Keratinocyte (primary cell): ENCODE data around the gene NR3C2. TPM values are rescaled to one million over a fixed set of nuclear protein-coding genes. Genes with fewer than 3 reads are reported as not detected.
"Not testable (repeated sequence)": the region's sequence is repeated elsewhere in the genome, so short reads cannot be mapped to it uniquely, and the experiment has no call there.

Experiments
- DNase-seq: peaks from one replicate; pipeline ENCODE4 v3.0.0-alpha.2; 2011; ENCODE audit warnings: low read depth, missing footprints, low spot score
- FAIRE-seq: peaks from 2 replicates; lab custom pipeline; 2011; peaks lifted over from hg19 to GRCh38; lab: Jason Lieb, UNC
- H2AFZ ChIP-seq: 2 replicates; pipeline ENCODE4 v1.6.0; 2012; ENCODE audit warnings: low read length, control low read depth, inconsistent platforms; ENCODE audit not compliant: control insufficient read depth
- H3K27ac ChIP-seq: 2 replicates; pipeline ENCODE4 v1.5.1; 2011; ENCODE audit warnings: low read length; ENCODE audit not compliant: control insufficient read depth, insufficient read depth
- H3K27me3 ChIP-seq: 3 replicates; pipeline ENCODE4 v1.6.0; 2011; ENCODE audit warnings: low read length; ENCODE audit not compliant: control insufficient read depth, insufficient read depth; ENCODE audit errors: extremely low read depth
- H3K36me3 ChIP-seq, 2 experiments: 2 replicates in 1 of 2; 3 replicates in 1 of 2; pipeline ENCODE4 v1.5.1; 2011; ENCODE audit warnings: low read length in 2 of 2, mild to moderate bottlenecking in 1 of 2; ENCODE audit not compliant: control insufficient read depth in 2 of 2, insufficient read depth in 2 of 2; ENCODE audit errors: extremely low read depth in 1 of 2
- H3K4me1 ChIP-seq: 3 replicates; pipeline ENCODE4 v1.5.1; 2011; ENCODE audit warnings: low read length; ENCODE audit not compliant: control insufficient read depth, insufficient read depth; ENCODE audit errors: extremely low read depth
- H3K4me2 ChIP-seq: 3 replicates; pipeline ENCODE4 v1.6.0; 2011; ENCODE audit warnings: low read depth, low read length; ENCODE audit not compliant: control insufficient read depth, insufficient read depth; ENCODE audit errors: extremely low read depth
- H3K4me3 ChIP-seq, 3 experiments: fragments of 200-600 bp in 1 of 3; sonication (generic) in 1 of 3; 2 replicates in 2 of 3; 3 replicates in 1 of 3; pipeline ENCODE4 v1.5.1; 2011 to 2016; ENCODE audit warnings: low read length in 3 of 3, mild to moderate bottlenecking in 3 of 3, control low read depth in 2 of 3, inconsistent platforms in 1 of 3, low read depth in 1 of 3, mixed read lengths in 1 of 3, mixed run types in 1 of 3, moderate library complexity in 1 of 3; ENCODE audit not compliant: control insufficient read depth in 2 of 3, insufficient read depth in 2 of 3; ENCODE audit errors: extremely low read depth in 1 of 3
- H3K79me2 ChIP-seq: 2 replicates; pipeline ENCODE4 v1.6.0; 2012; ENCODE audit warnings: low read length; ENCODE audit not compliant: control insufficient read depth, insufficient read depth
- H3K9ac ChIP-seq: 3 replicates; pipeline ENCODE4 v1.6.0; 2011; ENCODE audit warnings: low read length; ENCODE audit not compliant: control insufficient read depth, insufficient read depth; ENCODE audit errors: extremely low read depth
- H3K9me1 ChIP-seq: 3 replicates; pipeline ENCODE4 v1.6.0; 2011; ENCODE audit warnings: low read length; ENCODE audit not compliant: control insufficient read depth, insufficient read depth; ENCODE audit errors: extremely low read depth
- H3K9me3 ChIP-seq: 2 replicates; pipeline ENCODE4 v1.5.1; 2012; ENCODE audit warnings: low read depth, low read length; ENCODE audit not compliant: control insufficient read depth
- H4K20me1 ChIP-seq: 3 replicates; pipeline ENCODE4 v1.6.0; 2011; ENCODE audit warnings: low read length; ENCODE audit not compliant: control insufficient read depth, insufficient read depth; ENCODE audit errors: extremely low read depth
- EZH2 ChIP-seq: IDR thresholded peaks from one replicate; pipeline ENCODE4 v1.6.1; 2012; ENCODE audit warnings: inconsistent platforms, mild to moderate bottlenecking, low read length, moderate library complexity
- dilution Hi-C: fragments of 300-500 bp; cut with MboI; formaldehyde crosslinking; loops from one replicate; pipeline ENCODE4 v1.7.0; 2020; ENCODE audit warnings: low sequenced_read_pairs; ENCODE audit not compliant: extremely low pct_ligation_motif_present
- polyA plus RNA-seq, 5 experiments: library from polyadenylated mRNA; depleted of rRNA in 3 of 5; stranded (reverse) in 3 of 5; stranded (forward) in 1 of 5; unstranded in 1 of 5; fragments of >200 nt; gene quantifications; 1 replicate in 1 of 5; 2 replicates in 3 of 5; 3 replicates in 1 of 5; pipeline versions ENCODE4 v1.2.1 to v1.2.3, GENCODE V29; 2011 to 2012; ENCODE audit warnings: missing spikeins in 2 of 5, low read depth in 1 of 5, low replicate concordance in 1 of 5
- TF ChIP-seq, protein P1 (sequence below), 3 experiments: IDR thresholded peaks in 1 of 3; conservative IDR thresholded peaks in 1 of 3; optimal IDR thresholded peaks in 1 of 3; 2 replicates in 2 of 3; 3 replicates in 1 of 3; pipeline versions ENCODE3 to v1.5.1; 2011; ENCODE audit warnings: low read length in 3 of 3, mild to moderate bottlenecking in 3 of 3, moderate library complexity in 2 of 3, control low read depth in 1 of 3, inconsistent platforms in 1 of 3; ENCODE audit not compliant: insufficient read depth in 2 of 3; ENCODE audit errors: extremely low read depth in 1 of 3

Gene NR3C2
- polyA plus RNA-seq, 1 donor (not counting 4 experiments of a cell fraction or from before 2014, with no cell fraction given): 1.5 TPM

DNA sequence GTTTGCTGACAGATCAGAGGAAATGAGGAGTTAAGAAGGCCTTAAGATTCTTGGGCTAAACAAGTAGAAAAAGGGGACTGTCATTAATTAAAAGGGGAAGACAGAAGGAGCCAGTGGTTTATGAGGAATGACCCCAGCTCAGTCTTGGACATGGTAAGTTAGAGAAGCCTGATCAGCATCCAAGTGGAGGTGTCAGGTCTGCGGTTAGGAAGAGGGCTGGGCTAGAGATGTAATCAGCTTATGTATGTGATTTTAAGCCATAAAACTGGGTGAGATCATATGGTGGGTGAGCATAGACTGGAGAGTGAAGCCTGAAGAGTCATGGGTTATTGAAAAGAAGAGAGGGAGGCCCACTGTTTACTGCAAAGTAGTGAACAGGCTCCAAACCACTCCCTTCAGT lies 246.1 kb downstream of the NR3C2 start:
- dilution Hi-C loops: no loop called here
- Histone ChIP-seq H3K9ac (no peak overlapping the region), H3K79me2 (no peaks in the 10 kb centered on the region), H3K9me3 (no peaks in the 10 kb centered on the region), H2AFZ (no peak overlapping the region), H4K20me1 (no peaks in the 10 kb centered on the region), H3K27me3 (no peaks in the 10 kb centered on the region), H3K4me2 (no peak overlapping the region), H3K9me1 (no peaks in the 10 kb centered on the region), H3K27ac (no peak overlapping the region), H3K4me1 (no peaks in the 10 kb centered on the region), H3K4me3 (no peak overlapping the region), H3K36me3 (no peaks in the 10 kb centered on the region)
- TF ChIP-seq EZH2: no peak
- TF ChIP-seq, protein P1, sequence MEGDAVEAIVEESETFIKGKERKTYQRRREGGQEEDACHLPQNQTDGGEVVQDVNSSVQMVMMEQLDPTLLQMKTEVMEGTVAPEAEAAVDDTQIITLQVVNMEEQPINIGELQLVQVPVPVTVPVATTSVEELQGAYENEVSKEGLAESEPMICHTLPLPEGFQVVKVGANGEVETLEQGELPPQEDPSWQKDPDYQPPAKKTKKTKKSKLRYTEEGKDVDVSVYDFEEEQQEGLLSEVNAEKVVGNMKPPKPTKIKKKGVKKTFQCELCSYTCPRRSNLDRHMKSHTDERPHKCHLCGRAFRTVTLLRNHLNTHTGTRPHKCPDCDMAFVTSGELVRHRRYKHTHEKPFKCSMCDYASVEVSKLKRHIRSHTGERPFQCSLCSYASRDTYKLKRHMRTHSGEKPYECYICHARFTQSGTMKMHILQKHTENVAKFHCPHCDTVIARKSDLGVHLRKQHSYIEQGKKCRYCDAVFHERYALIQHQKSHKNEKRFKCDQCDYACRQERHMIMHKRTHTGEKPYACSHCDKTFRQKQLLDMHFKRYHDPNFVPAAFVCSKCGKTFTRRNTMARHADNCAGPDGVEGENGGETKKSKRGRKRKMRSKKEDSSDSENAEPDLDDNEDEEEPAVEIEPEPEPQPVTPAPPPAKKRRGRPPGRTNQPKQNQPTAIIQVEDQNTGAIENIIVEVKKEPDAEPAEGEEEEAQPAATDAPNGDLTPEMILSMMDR (optimal IDR thresholded peaks at IDR 0.05 in 1 of 3, IDR thresholded peaks at IDR 0.05 in 1 of 3, conservative IDR thresholded peaks at IDR 0.05 in 1 of 3; ENCODE audit: extremely low read depth in 1 of 3, insufficient read depth in 2 of 3, low read length in 3 of 3): no peak
- FAIRE-seq (no peak), DNase-seq (no peak)

DNA sequence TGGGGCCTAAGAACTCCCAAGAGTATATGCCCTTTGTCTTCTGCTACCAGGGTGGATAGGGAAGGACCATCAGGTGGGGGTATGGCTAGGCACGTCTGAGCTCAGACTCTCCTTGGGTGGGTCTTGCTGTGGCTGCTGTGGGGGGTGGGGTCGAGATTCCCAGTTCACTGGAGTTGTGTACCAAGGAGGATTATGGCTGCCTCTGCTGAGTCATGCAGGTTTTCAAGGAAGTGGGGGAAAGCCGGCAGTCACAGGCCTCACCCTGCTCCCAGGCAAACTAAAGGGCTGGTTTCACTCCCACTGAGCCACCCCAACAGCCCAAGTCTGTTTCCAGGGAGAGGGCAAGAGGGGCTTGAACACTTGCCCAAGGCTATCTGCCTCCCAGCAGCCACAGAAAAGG lies 249.7 kb downstream of the NR3C2 start:
- no peak overlapping the region for H3K9ac ChIP-seq
- FAIRE-seq: no peak
- peak overlapping the region; percentile 69 for H2AFZ ChIP-seq
- no peaks in the 10 kb centered on the region for H3K9me3 ChIP-seq
- DNase-seq: no peak
- H3K4me1 ChIP-seq: no peaks in the 10 kb centered on the region
- TF ChIP-seq, protein P1 (optimal IDR thresholded peaks at IDR 0.05 in 1 of 3, IDR thresholded peaks at IDR 0.05 in 1 of 3, conservative IDR thresholded peaks at IDR 0.05 in 1 of 3; ENCODE audit: extremely low read depth in 1 of 3, insufficient read depth in 2 of 3, low read length in 3 of 3): no peak
- TF ChIP-seq EZH2: no peak
- no peak overlapping the region for H3K4me2 ChIP-seq
- no peaks in the 10 kb centered on the region for H4K20me1 ChIP-seq
- H3K36me3 ChIP-seq: no peaks in the 10 kb centered on the region
- H3K79me2 ChIP-seq: no peaks in the 10 kb centered on the region
- no peaks in the 10 kb centered on the region for H3K27me3 ChIP-seq
- dilution Hi-C loops: no loop called here
- no peak overlapping the region for H3K4me3 ChIP-seq
- no peaks in the 10 kb centered on the region for H3K9me1 ChIP-seq
- H3K27ac ChIP-seq: no peak overlapping the region

DNA sequence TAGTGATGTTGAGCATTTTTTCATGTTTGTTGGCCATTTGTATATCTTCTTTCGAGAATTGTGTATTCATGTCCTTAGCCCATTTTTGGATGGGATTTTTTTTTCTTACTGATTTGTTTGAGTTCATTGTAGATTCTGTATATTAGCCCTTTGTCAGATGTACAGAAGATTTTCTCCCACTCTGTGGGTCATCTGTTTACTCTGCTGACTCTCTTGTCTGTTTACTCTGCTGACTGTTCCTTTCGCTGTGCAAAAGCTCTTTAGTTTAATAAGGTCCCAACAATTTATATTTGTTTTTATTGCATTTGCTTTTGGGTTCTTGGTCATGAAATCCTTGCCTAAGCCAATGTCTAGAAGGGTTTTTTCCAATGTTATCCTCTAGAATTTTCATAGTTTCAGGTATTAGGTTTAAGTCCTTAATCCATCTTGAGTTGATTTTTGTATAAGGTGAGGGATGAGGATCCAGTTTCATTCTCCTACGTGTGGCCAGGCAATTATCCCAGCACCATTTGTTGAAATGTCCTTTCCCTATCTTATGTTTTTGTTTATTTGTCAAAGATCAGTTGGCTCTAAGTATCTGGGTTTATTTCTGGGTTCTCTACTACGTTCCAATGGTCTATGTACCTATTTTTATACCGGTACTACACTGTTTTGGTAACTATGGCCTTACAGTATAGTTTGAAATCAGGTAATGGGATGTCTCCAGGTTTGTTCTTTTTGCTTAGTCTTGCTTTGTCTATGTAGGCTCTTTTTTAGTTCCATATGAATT lies 254.6 kb downstream of the NR3C2 start:
- H3K27me3 ChIP-seq, FAIRE-seq, H3K9ac ChIP-seq, H2AFZ ChIP-seq, H3K27ac ChIP-seq, H3K4me1 ChIP-seq, dilution Hi-C loops, H3K9me3 ChIP-seq, DNase-seq, H3K9me1 ChIP-seq, H4K20me1 ChIP-seq, H3K4me3 ChIP-seq, H3K4me2 ChIP-seq, H3K36me3 ChIP-seq, H3K79me2 ChIP-seq: not testable (repeated sequence)
